Measurements from ENCODE around the gene PTPRC.

The PTPRC gene

DNA sequence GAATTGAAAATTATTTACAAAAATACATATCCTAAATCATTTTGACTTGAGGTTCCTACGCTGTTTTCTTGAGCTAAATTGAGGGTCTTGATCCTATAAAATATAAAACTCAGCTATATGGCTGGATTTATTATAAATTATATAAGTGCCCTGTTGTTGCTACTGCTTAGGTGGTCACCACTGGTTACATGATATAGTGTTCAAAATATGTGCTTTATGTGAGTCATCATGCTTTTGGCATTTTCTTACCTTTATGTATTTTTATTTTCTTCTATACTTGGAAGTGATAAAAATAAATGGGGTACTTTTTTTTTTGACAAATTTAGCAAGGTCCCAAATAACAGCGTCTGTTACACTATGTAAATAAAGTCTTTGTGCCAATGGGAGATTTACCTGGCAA lies 31.1 kb upstream of the PTPRC start:
- Histone ChIP-seq H3K4me1 (ENCODE audit: insufficient read depth, low read length, severe bottlenecking) (peaks cover 49% of the 10 kb centered on the region), H3K9ac (ENCODE audit: low read length) (no peak overlapping the region), H3K27me3 (ENCODE audit: insufficient read depth, low read length) (no peaks in the 10 kb centered on the region), H3K4me3 (ENCODE audit: low read depth, low read length, poor library complexity, severe bottlenecking) (no peak overlapping the region), H4K20me1 (ENCODE audit: insufficient read depth, low read length) (no peaks in the 10 kb centered on the region), H3K9me2 (ENCODE audit: low read depth, low read length) (no peaks in the 10 kb centered on the region), H3K36me3 (ENCODE audit: insufficient read depth, low read length) (no peaks in the 10 kb centered on the region), H3K27ac (ENCODE audit: low read depth, low read length, poor library complexity, severe bottlenecking) (no peak overlapping the region), H3F3A (ENCODE audit: insufficient read depth, low read length) (0 out of 2 replicates have a peak, but pooled peaks cover 7% of the 10 kb centered on the region), H3K4me2 (ENCODE audit: low read length) (no peak overlapping the region), H3K79me2 (ENCODE audit: insufficient read depth, low read length) (no peaks in the 10 kb centered on the region), H2AFZ (ENCODE audit: low read length) (no peak overlapping the region), H3K9me3 (ENCODE audit: low read length) (no peaks in the 10 kb centered on the region)
- TF ChIP-seq, protein P1, sequence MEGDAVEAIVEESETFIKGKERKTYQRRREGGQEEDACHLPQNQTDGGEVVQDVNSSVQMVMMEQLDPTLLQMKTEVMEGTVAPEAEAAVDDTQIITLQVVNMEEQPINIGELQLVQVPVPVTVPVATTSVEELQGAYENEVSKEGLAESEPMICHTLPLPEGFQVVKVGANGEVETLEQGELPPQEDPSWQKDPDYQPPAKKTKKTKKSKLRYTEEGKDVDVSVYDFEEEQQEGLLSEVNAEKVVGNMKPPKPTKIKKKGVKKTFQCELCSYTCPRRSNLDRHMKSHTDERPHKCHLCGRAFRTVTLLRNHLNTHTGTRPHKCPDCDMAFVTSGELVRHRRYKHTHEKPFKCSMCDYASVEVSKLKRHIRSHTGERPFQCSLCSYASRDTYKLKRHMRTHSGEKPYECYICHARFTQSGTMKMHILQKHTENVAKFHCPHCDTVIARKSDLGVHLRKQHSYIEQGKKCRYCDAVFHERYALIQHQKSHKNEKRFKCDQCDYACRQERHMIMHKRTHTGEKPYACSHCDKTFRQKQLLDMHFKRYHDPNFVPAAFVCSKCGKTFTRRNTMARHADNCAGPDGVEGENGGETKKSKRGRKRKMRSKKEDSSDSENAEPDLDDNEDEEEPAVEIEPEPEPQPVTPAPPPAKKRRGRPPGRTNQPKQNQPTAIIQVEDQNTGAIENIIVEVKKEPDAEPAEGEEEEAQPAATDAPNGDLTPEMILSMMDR (IDR thresholded peaks at IDR 0.05; ENCODE audit: low read length) = no peak
- no peak for TF ChIP-seq EZH2 (IDR thresholded peaks at IDR 0.05; ENCODE audit: borderline replicate concordance, low read length)

DNA sequence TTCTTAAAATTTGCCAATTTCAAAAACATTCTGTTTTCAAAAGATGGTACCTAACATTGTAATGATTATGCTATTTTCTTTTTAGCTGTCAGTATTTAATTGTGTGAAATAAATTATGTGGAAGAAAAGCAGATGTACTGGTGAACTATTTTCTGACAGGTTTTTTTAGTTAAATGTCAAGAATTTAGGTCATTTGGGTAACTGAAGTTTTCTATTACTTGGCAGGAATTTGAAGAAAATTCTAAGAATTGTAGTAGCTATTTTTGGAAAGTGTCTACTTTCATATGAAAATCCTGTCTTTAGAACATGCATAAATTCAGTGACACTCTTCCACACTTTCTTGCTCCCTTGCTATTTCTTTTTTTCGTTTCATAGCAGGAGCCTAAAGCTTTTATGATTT lies 28.5 kb upstream of the PTPRC start:
- no peaks in the 10 kb centered on the region for H3K79me2 ChIP-seq (ENCODE audit: insufficient read depth, low read length)
- H3K9me3 ChIP-seq (ENCODE audit: low read length) = no peaks in the 10 kb centered on the region
- H3K36me3 ChIP-seq (ENCODE audit: insufficient read depth, low read length) = no peaks in the 10 kb centered on the region
- peaks cover 56% of the 10 kb centered on the region for H3K4me1 ChIP-seq (ENCODE audit: insufficient read depth, low read length, severe bottlenecking)
- peak overlapping the region; percentile 29 for H3K27ac ChIP-seq (ENCODE audit: low read depth, low read length, poor library complexity, severe bottlenecking)
- no peak overlapping the region for H3K4me2 ChIP-seq (ENCODE audit: low read length)
- no peak for TF ChIP-seq EZH2 (IDR thresholded peaks at IDR 0.05; ENCODE audit: borderline replicate concordance, low read length)
- TF ChIP-seq, protein P1 (IDR thresholded peaks at IDR 0.05; ENCODE audit: low read length) = no peak
- H3K4me3 ChIP-seq (ENCODE audit: low read depth, low read length, poor library complexity, severe bottlenecking) = no peak overlapping the region
- no peaks in the 10 kb centered on the region for H4K20me1 ChIP-seq (ENCODE audit: insufficient read depth, low read length)
- H3K9ac ChIP-seq (ENCODE audit: low read length) = no peak overlapping the region
- H3K27me3 ChIP-seq (ENCODE audit: insufficient read depth, low read length) = no peaks in the 10 kb centered on the region
- H3K9me2 ChIP-seq (ENCODE audit: low read depth, low read length) = no peaks in the 10 kb centered on the region
- H3F3A ChIP-seq (ENCODE audit: insufficient read depth, low read length) = 0 out of 2 replicates have a peak, but pooled peaks cover 7% of the 10 kb centered on the region
- no peak overlapping the region for H2AFZ ChIP-seq (ENCODE audit: low read length)

DNA sequence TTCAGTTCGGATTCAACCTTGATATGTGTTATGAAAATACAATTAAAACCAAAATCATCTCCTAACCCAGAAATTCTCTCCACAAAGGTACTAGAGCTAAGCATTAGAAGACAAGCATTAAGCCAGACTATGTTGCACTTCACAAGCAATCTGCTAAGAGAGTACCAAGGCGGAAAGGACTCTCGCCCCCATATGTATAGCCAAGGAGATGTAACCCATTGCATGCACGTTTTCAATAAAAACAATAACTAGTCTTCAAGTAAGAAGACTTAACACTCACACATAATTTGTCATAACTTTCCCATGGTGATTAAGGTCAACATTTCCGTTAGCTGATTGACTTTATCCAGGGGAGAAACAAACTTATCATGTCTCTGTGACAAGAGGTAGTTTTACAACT lies 27.6 kb upstream of the PTPRC start:
- Histone ChIP-seq H3K9me3 (ENCODE audit: low read length) (no peaks in the 10 kb centered on the region), H3K4me1 (ENCODE audit: insufficient read depth, low read length, severe bottlenecking) (peaks cover 49% of the 10 kb centered on the region), H2AFZ (ENCODE audit: low read length) (no peak overlapping the region), H3K79me2 (ENCODE audit: insufficient read depth, low read length) (no peaks in the 10 kb centered on the region), H3F3A (ENCODE audit: insufficient read depth, low read length) (0 out of 2 replicates have a peak, but pooled peaks cover 7% of the 10 kb centered on the region), H3K27ac (ENCODE audit: low read depth, low read length, poor library complexity, severe bottlenecking) (peak overlapping the region; percentile 29), H3K4me3 (ENCODE audit: low read depth, low read length, poor library complexity, severe bottlenecking) (no peak overlapping the region), H3K36me3 (ENCODE audit: insufficient read depth, low read length) (no peaks in the 10 kb centered on the region), H3K27me3 (ENCODE audit: insufficient read depth, low read length) (no peaks in the 10 kb centered on the region), H3K9me2 (ENCODE audit: low read depth, low read length) (no peaks in the 10 kb centered on the region), H4K20me1 (ENCODE audit: insufficient read depth, low read length) (no peaks in the 10 kb centered on the region), H3K9ac (ENCODE audit: low read length) (no peak overlapping the region), H3K4me2 (ENCODE audit: low read length) (no peak overlapping the region)
- TF ChIP-seq, protein P1 (IDR thresholded peaks at IDR 0.05; ENCODE audit: low read length) = no peak
- TF ChIP-seq EZH2 (IDR thresholded peaks at IDR 0.05; ENCODE audit: borderline replicate concordance, low read length) = no peak

Data from OCI-LY1 (cell line).